ENCODE data around the gene NEBL. TPM values are rescaled to one million over a fixed set of nuclear protein-coding genes. Genes with fewer than 3 reads are reported as not detected.
"Not testable (repeated sequence)": the region's sequence is repeated elsewhere in the genome, so short reads cannot be mapped to it uniquely, and the experiment has no call there.

The NEBL gene
- total RNA-seq = 106 TPM
- long read RNA-seq, transcript NEBL-203 (7 exons, 3,008 nt) = major isoform, 109 of 139 reads
- long read RNA-seq, partial matches to known transcripts = 6 of 139 reads
- long read RNA-seq, other reads (novel, unspliced or antisense) = 23 of 139 reads

GRCh38 chr10:20897146-20897825, at the start of gene NEBL:
Gene NEBL (minus strand): TSS chr10:20897311. CDS start chr10:20897205, 106 bp downstream.
- intact Hi-C loops (cut with DNase I) = no loop called here

DNA sequence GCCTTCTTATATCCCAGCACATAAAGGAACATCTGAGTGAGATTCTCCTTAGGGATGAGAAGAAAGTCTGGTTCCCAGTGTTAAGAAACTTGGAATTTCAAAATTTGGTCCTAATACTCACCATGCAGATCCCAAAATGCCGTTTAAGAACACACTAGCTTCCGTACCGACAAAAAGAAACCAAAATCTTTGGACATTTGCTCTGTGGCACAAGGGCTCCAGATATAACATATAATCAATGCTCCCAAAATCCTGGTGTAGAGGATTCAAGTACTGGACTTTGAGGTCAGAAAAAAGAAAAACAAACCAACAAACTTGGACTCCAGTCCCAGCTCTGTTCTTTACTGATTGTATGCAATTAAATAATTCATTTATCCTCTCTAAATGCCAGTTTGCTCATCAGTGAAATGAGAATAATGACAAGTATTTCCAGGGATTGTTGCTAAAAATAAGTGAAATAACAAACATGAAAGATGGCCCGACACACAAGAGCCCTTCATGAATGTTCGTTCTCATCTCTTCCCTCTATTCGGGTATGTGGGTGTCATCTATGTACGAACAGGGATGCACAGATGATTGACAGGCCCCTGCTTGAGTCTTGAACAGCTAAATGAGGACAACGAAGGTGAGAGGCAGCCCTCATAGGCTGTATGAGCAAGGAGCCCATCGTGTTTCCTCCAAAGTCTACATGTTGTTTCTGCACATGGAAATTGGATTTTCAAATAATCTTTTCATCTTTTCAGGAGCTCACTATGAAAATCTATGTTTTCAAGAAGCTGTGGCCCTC, 48.6 kb upstream of the NEBL start:
- no peak for TF ChIP-seq CTCF (IDR thresholded peaks at IDR 0.05)

More at GRCh38 chr10:20897146-20897825, at the start of gene NEBL:
- H3K36me3 ChIP-seq = no peaks in the 10 kb centered on the region
- no peak within 1 kb of the TSS for H3K27ac ChIP-seq
- no peak for TF ChIP-seq CTCF (IDR thresholded peaks at IDR 0.05)
- no peak for DNase-seq
- no peaks in the 10 kb centered on the region for H3K27me3 ChIP-seq
- peaks cover 5% of the 10 kb centered on the region for H3K4me1 ChIP-seq
- no peaks in the 10 kb centered on the region for H3K9me3 ChIP-seq
- ATAC-seq = peak; percentile 42
- H3K4me3 ChIP-seq = no peak within 1 kb of the TSS

GRCh38 chr10:20944789-20945502, 47.8 kb upstream of the NEBL start:
- Histone ChIP-seq H3K9me3 (no peaks in the 10 kb centered on the region), H3K36me3 (peaks cover 4% of the 10 kb centered on the region), H3K4me1 (no peaks in the 10 kb centered on the region), H3K4me3 (no peak overlapping the region), H3K27me3 (no peaks in the 10 kb centered on the region), H3K27ac (no peak overlapping the region)
- ATAC-seq = no peak
- DNase-seq = no peak
- intact Hi-C loops (cut with DNase I) = no loop called here
- no peak for TF ChIP-seq CTCF (IDR thresholded peaks at IDR 0.05)

More for the DNA sequence above, 48.6 kb upstream of the NEBL start:
- Histone ChIP-seq H3K36me3 (peaks cover 4% of the 10 kb centered on the region), H3K9me3 (no peaks in the 10 kb centered on the region), H3K27me3 (no peaks in the 10 kb centered on the region), H3K27ac (no peak overlapping the region), H3K4me1 (no peaks in the 10 kb centered on the region), H3K4me3 (no peak overlapping the region)
- no peak for ATAC-seq
- intact Hi-C loops (cut with DNase I) = no loop called here
- DNase-seq = no peak

DNA sequence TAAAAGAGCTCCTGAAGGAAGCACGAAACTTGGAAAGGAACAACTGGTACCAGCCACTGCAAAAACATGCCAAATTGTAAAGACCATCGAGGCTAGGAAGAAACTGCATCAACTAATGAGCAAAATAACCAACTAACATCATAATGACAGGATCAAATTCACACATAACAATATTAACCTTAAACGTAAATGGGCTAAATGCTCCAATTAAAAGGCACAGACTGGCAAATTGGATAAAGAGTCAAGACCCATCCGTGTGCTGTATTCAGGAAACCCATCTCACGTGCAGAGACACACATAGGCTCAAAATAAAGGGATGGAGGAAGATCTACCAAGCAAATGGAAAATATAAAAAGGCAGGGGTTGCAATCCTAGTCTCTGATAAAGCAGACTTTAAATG, 42.3 kb upstream of the NEBL start:
- ATAC-seq; H3K4me1 ChIP-seq; H3K27me3 ChIP-seq; DNase-seq; H3K36me3 ChIP-seq; intact Hi-C loops (cut with DNase I); H3K27ac ChIP-seq; H3K9me3 ChIP-seq; H3K4me3 ChIP-seq: not testable (repeated sequence)

- Histone ChIP-seq H3K36me3 (no peaks in the 10 kb centered on the region), H3K27ac (no peak overlapping the region), H3K4me3 (no peak overlapping the region), H3K27me3 (no peaks in the 10 kb centered on the region), H3K4me1 (no peaks in the 10 kb centered on the region), H3K9me3 (no peaks in the 10 kb centered on the region)
- ATAC-seq (no peak), DNase-seq (no peak)
- no peak for TF ChIP-seq CTCF (IDR thresholded peaks at IDR 0.05)
- intact Hi-C loops (cut with DNase I) = no loop called here
These were observed 39.3 kb upstream of the NEBL start for GRCh38 chr10:20936396-20936795.

Data from upper lobe of right lung (tissue), 1 donor.